NCI-H2227 (cell line): ENCODE data around the gene NDUFS8.
A peak's percentile ranks its signal among the peaks of the same experiment; 100 is the strongest.
"Not testable (repeated sequence)": the region's sequence is repeated elsewhere in the genome, so short reads cannot be mapped to it uniquely, and the experiment has no call there.

Experiments used
- DNase-seq: peaks from one replicate; lab custom pipeline; 2025; ENCODE audit not compliant: unreplicated experiment; lab: John Stamatoyannopoulos, UW

The NDUFS8 gene

GRCh38 chr11:68030318-68031143, at the start of gene NDUFS8:
Gene NDUFS8, plus strand, starts transcription at chr11:68030681. Its CDS starts 1,471 bp downstream, at chr11:68032152.
- peak; percentile 99 for DNase-seq

- DNase-seq = not testable (repeated sequence)
Measured at GRCh38 chr11:67981226-67981625, 49.3 kb upstream of the NDUFS8 start.

- not testable (repeated sequence) for DNase-seq
Measured at GRCh38 chr11:67982255-67982857, 48.1 kb upstream of the NDUFS8 start.

- no peak for DNase-seq
Measured at GRCh38 chr11:67983951-67984350, 46.5 kb upstream of the NDUFS8 start.

- not testable (repeated sequence) for DNase-seq
Measured at GRCh38 chr11:67985302-67985701, 45.2 kb upstream of the NDUFS8 start.

GRCh38 chr11:67990546-67991346, 39.7 kb upstream of the NDUFS8 start:
- DNase-seq = not testable (repeated sequence)

GRCh38 chr11:67991347-67992121, 38.9 kb upstream of the NDUFS8 start:
- DNase-seq = not testable (repeated sequence)

- not testable (repeated sequence) for DNase-seq
Measured at GRCh38 chr11:67993821-67994220, 36.7 kb upstream of the NDUFS8 start.

GRCh38 chr11:67994387-67994786, 36.1 kb upstream of the NDUFS8 start:
- not testable (repeated sequence) for DNase-seq

GRCh38 chr11:67995129-67995528, 35.4 kb upstream of the NDUFS8 start:
- DNase-seq = not testable (repeated sequence)

GRCh38 chr11:67995579-67995978, 34.9 kb upstream of the NDUFS8 start:
- DNase-seq = not testable (repeated sequence)

- DNase-seq = no peak
Measured at GRCh38 chr11:67996051-67996450, 34.4 kb upstream of the NDUFS8 start.

GRCh38 chr11:67996622-67997474, 33.6 kb upstream of the NDUFS8 start:
- no peak for DNase-seq

GRCh38 chr11:67997475-67997921, 33.0 kb upstream of the NDUFS8 start:
- DNase-seq = no peak

- DNase-seq = no peak
Measured at GRCh38 chr11:67998150-67999045, 32.1 kb upstream of the NDUFS8 start.

GRCh38 chr11:67999201-67999629, 31.3 kb upstream of the NDUFS8 start:
- no peak for DNase-seq

- no peak for DNase-seq
Measured at GRCh38 chr11:67999704-68000103, 30.8 kb upstream of the NDUFS8 start.

- DNase-seq = no peak
Measured at GRCh38 chr11:68002575-68002937, 27.9 kb upstream of the NDUFS8 start.
